HG03139 (cell line): Measurements from ENCODE around the gene KRTAP12-3.
"Not testable (repeated sequence)": the region's sequence is repeated elsewhere in the genome, so short reads cannot be mapped to it uniquely, and the experiment has no call there.

Experiments used
- ATAC-seq: cut with Tn5 transposase; IDR thresholded peaks from one replicate; pipeline ENCODE4 v1.9.1; 2021; ENCODE audit not compliant: unreplicated experiment

KRTAP12-3 gene

GRCh38 chr21:44682580-44683151 is 24.9 kb downstream of the KRTAP12-3 start:
- no peak for ATAC-seq

GRCh38 chr21:44684077-44684476 is 26.3 kb downstream of the KRTAP12-3 start:
- no peak for ATAC-seq

GRCh38 chr21:44684483-44684882 is 26.8 kb downstream of the KRTAP12-3 start:
- no peak for ATAC-seq

GRCh38 chr21:44685050-44685449 is 27.3 kb downstream of the KRTAP12-3 start:
- ATAC-seq, result not testable (repeated sequence)

- no peak for ATAC-seq
These were observed 28.5 kb downstream of the KRTAP12-3 start for GRCh38 chr21:44686000-44686781.

- ATAC-seq, result no peak
These were observed 29.3 kb downstream of the KRTAP12-3 start for GRCh38 chr21:44686843-44687561.

- ATAC-seq, result no peak
These were observed 29.9 kb downstream of the KRTAP12-3 start for GRCh38 chr21:44687671-44688070.

- not testable (repeated sequence) for ATAC-seq
These were observed 32.0 kb downstream of the KRTAP12-3 start for GRCh38 chr21:44689740-44690139.

- no peak for ATAC-seq
These were observed 34.0 kb downstream of the KRTAP12-3 start for GRCh38 chr21:44691686-44692085.

GRCh38 chr21:44692798-44693512 is 35.2 kb downstream of the KRTAP12-3 start:
- ATAC-seq, result no peak

- no peak for ATAC-seq
These were observed 37.0 kb downstream of the KRTAP12-3 start for GRCh38 chr21:44694776-44695175.

- ATAC-seq, result no peak
These were observed 37.5 kb downstream of the KRTAP12-3 start for GRCh38 chr21:44695184-44695583.

- ATAC-seq, result no peak
These were observed 37.9 kb downstream of the KRTAP12-3 start for GRCh38 chr21:44695641-44696040.

GRCh38 chr21:44696572-44696971 is 38.8 kb downstream of the KRTAP12-3 start:
- no peak for ATAC-seq

GRCh38 chr21:44697172-44697810 is 39.6 kb downstream of the KRTAP12-3 start, which contains the start of gene KRTAP10-12:
TSS of gene KRTAP10-12 (plus strand) at chr21:44697172. CDS start at chr21:44697202, 30 bp downstream.
- ATAC-seq, result not testable (repeated sequence)

- ATAC-seq, result no peak
These were observed 40.3 kb downstream of the KRTAP12-3 start for GRCh38 chr21:44697811-44698734.

GRCh38 chr21:44699502-44700001 is 41.8 kb downstream of the KRTAP12-3 start:
- no peak for ATAC-seq

GRCh38 chr21:44700101-44701022 is 42.6 kb downstream of the KRTAP12-3 start:
- ATAC-seq, result no peak
